SK-N-SH (cell line): ENCODE measurements around the gene CD86. TPM values are rescaled to one million over a fixed set of nuclear protein-coding genes. Genes with fewer than 3 reads are reported as not detected.

ENCODE experiments used
- CTCF ChIA-PET: fragments of 300-600, 350-600 bp; formaldehyde crosslinking; extraction: SDS; loops from one replicate; lab custom pipeline; 2021; lab: Yijun Ruan, JAX
- POLR2A ChIA-PET: fragments of 350-600 bp; sonication (Branson Sonifier 250); formaldehyde crosslinking; extraction: SDS; loops from one replicate; lab custom pipeline; 2020; ENCODE audit warnings: antibody characterized with exemption, inconsistent platforms; lab: Yijun Ruan, JAX
- DNase-seq: peaks from one replicate; pipeline ENCODE4 v3.0.0; 2012
- H2AFZ ChIP-seq: fragments of 200-600 bp; sonication (generic); 2 replicates; pipeline ENCODE4 v1.8.1; 2016; ENCODE audit warnings: antibody characterized with exemption, mild to moderate bottlenecking, low read depth
- H3F3A ChIP-seq: fragments of 200-600 bp; sonication (generic); replicated peaks from 2 replicates; pipeline ENCODE3; 2016; ENCODE audit warnings: antibody characterized with exemption, mild to moderate bottlenecking; ENCODE audit not compliant: insufficient read depth
- H3K27ac ChIP-seq, 2 experiments: fragments of 200-500 bp in 1 of 2; fragments of 200-600 bp in 1 of 2; sonication (Bioruptor generic) in 1 of 2; sonication (generic), shearing (Covaris generic) in 1 of 2; 2 replicates each; pipeline versions ENCODE4 v1.5.1 to v1.6.1; 2014 to 2016; ENCODE audit warnings: low read depth in 2 of 2, inconsistent platforms in 1 of 2, low read length in 1 of 2, mild to moderate bottlenecking in 1 of 2, mixed read lengths in 1 of 2
- H3K27me3 ChIP-seq: fragments of 200-600 bp; sonication (generic), shearing (Covaris generic); 2 replicates; pipeline ENCODE4 v1.6.1; 2016; ENCODE audit warnings: mixed run types; ENCODE audit not compliant: insufficient read depth
- H3K36me3 ChIP-seq, 2 experiments: fragments of 200-500 bp in 1 of 2; fragments of 200-600 bp in 1 of 2; sonication (Bioruptor generic) in 1 of 2; sonication (generic) in 1 of 2; replicated peaks in 1 of 2; 2 replicates each; pipeline versions ENCODE3 to v1.5.1; 2014 to 2016; ENCODE audit warnings: low read length in 1 of 2, mild to moderate bottlenecking in 1 of 2; ENCODE audit not compliant: insufficient read depth in 2 of 2, control insufficient read depth in 1 of 2
- H3K4me1 ChIP-seq, 2 experiments: fragments of 200-500 bp in 1 of 2; fragments of 200-600 bp in 1 of 2; sonication (Bioruptor generic) in 1 of 2; sonication (generic), shearing (Covaris generic) in 1 of 2; 2 replicates each; pipeline versions ENCODE4 v1.5.1 to v1.6.1; 2014 to 2016; ENCODE audit warnings: low read depth in 1 of 2, low read length in 1 of 2, mixed run types in 1 of 2; ENCODE audit not compliant: insufficient read depth in 2 of 2, control insufficient read depth in 1 of 2
- H3K4me2 ChIP-seq: fragments of 200-600 bp; sonication (generic), shearing (Covaris generic); 2 replicates; pipeline ENCODE4 v1.6.1; 2017; ENCODE audit warnings: mixed run types
- H3K4me3 ChIP-seq, 2 experiments: fragments of 200-500 bp in 1 of 2; fragments of 200-600 bp in 1 of 2; sonication (Bioruptor generic) in 1 of 2; sonication (generic), shearing (Covaris generic) in 1 of 2; 2 replicates each; pipeline versions ENCODE4 v1.5.1 to v1.8.1; 2014 to 2016; ENCODE audit warnings: low read depth in 2 of 2, inconsistent platforms in 1 of 2, low read length in 1 of 2, mild to moderate bottlenecking in 1 of 2, mixed read lengths in 1 of 2, moderate library complexity in 1 of 2
- H3K79me2 ChIP-seq: fragments of 200-600 bp; sonication (generic); 2 replicates; pipeline ENCODE4 v1.8.1; 2017; ENCODE audit warnings: mild to moderate bottlenecking; ENCODE audit not compliant: insufficient read depth
- H3K9ac ChIP-seq: fragments of 200-600 bp; sonication (generic); 2 replicates; pipeline ENCODE4 v1.6.1; 2017; ENCODE audit warnings: mixed run types
- H3K9me2 ChIP-seq: fragments of 200-600 bp; sonication (generic); 2 replicates; pipeline ENCODE4 v1.6.1; 2017; ENCODE audit warnings: mixed run types
- H3K9me3 ChIP-seq: fragments of 200-600 bp; sonication (generic); 2 replicates; pipeline ENCODE4 v1.6.1; 2017; ENCODE audit warnings: mixed run types, mild to moderate bottlenecking, moderate library complexity
- H4K20me1 ChIP-seq: fragments of 200-600 bp; sonication (generic); 2 replicates; pipeline ENCODE4 v1.6.1; 2017; ENCODE audit warnings: mild to moderate bottlenecking, mixed run types; ENCODE audit not compliant: insufficient read depth
- ELF1 ChIP-seq: IDR thresholded peaks from 2 replicates; pipeline ENCODE4 v1.4.0; 2012
- EP300 ChIP-seq, 2 experiments: IDR thresholded peaks; 2 replicates each; pipeline versions ENCODE4 v1.4.0 to v1.6.1; 2012; ENCODE audit warnings: borderline replicate concordance in 1 of 2, low read depth in 1 of 2, low read length in 1 of 2
- EZH2phosphoT487 ChIP-seq: fragments of 200-600 bp; sonication (generic); IDR thresholded peaks from 2 replicates; pipeline ENCODE4 v1.6.1; 2017; ENCODE audit warnings: low read depth, mixed run types, mild to moderate bottlenecking, antibody characterized with exemption, moderate library complexity, borderline replicate concordance
- FOXM1 ChIP-seq: IDR thresholded peaks from 2 replicates; pipeline ENCODE4 v1.4.0; 2012; ENCODE audit warnings: low read depth, mild to moderate bottlenecking
- GABPA ChIP-seq: IDR thresholded peaks from 2 replicates; pipeline ENCODE4 v1.4.0; 2012; ENCODE audit warnings: low read depth, mild to moderate bottlenecking
- JUND ChIP-seq: IDR thresholded peaks from 2 replicates; pipeline ENCODE4 v1.4.0; 2012
- MEF2A ChIP-seq: IDR thresholded peaks from 2 replicates; pipeline ENCODE4 v1.4.0; 2012; ENCODE audit warnings: low read depth, borderline replicate concordance
- NFIC ChIP-seq: IDR thresholded peaks from 2 replicates; pipeline ENCODE4 v1.4.0; 2012; ENCODE audit warnings: borderline replicate concordance
- RAD21 ChIP-seq: IDR thresholded peaks from 2 replicates; pipeline ENCODE4 v1.6.1; 2012; ENCODE audit warnings: mild to moderate bottlenecking, low read length
- RCOR1 ChIP-seq: fragments of 150-350 bp; IDR thresholded peaks from 2 replicates; pipeline ENCODE4 v1.6.1; 2017; ENCODE audit warnings: antibody characterized with exemption, low read length
- SIN3A ChIP-seq: IDR thresholded peaks from 2 replicates; pipeline ENCODE4 v1.6.1; 2012; ENCODE audit warnings: low read depth, mild to moderate bottlenecking, low read length, moderate library complexity, borderline replicate concordance
- SMC3 ChIP-seq: IDR thresholded peaks from 2 replicates; pipeline ENCODE4 v1.6.1; 2012; ENCODE audit warnings: low read depth, low read length, improper control_type of control experiment
- TAF1 ChIP-seq: IDR thresholded peaks from 2 replicates; pipeline ENCODE4 v1.6.1; 2012; ENCODE audit warnings: low read depth, mild to moderate bottlenecking, low read length, moderate library complexity, borderline replicate concordance
- TEAD4 ChIP-seq: IDR thresholded peaks from 2 replicates; pipeline ENCODE4 v1.4.0; 2012; ENCODE audit warnings: mild to moderate bottlenecking, borderline replicate concordance; ENCODE audit not compliant: insufficient read depth
- YY1 ChIP-seq: IDR thresholded peaks from 2 replicates; pipeline ENCODE4 v1.4.0; 2012; ENCODE audit warnings: low read depth, mild to moderate bottlenecking
- WGBS: methylation state at CpG from one replicate; pipeline ENCODE4 v1.1.6; 2017; ENCODE audit warnings: low lambda C conversion rate; 5-methylcytosine and 5-hydroxymethylcytosine counted together
- polyA plus RNA-seq, 3 experiments: library from polyadenylated mRNA; depleted of rRNA; stranded (reverse); fragments of >200 nt; gene quantifications; 2 replicates each; pipeline ENCODE4 v1.2.3, GENCODE V29; 2012
- TF ChIP-seq, protein P1 (sequence below): fragments of 200-600 bp; sonication (generic); IDR thresholded peaks from 2 replicates; pipeline ENCODE4 v1.6.1; 2017; ENCODE audit warnings: antibody characterized with exemption, mild to moderate bottlenecking, moderate library complexity
- TF ChIP-seq, protein P2 (sequence below): IDR thresholded peaks from 2 replicates; pipeline ENCODE4 v1.4.0; 2012; ENCODE audit warnings: low read depth, borderline replicate concordance
- TF ChIP-seq, protein P3 (sequence below): IDR thresholded peaks from 2 replicates; pipeline ENCODE4 v1.4.0; 2012; ENCODE audit warnings: low read depth, borderline replicate concordance
- TF ChIP-seq, protein P4 (sequence below): IDR thresholded peaks from 2 replicates; pipeline ENCODE4; 2012

The CD86 gene
- polyA plus RNA-seq, 1 of the 3 experiments (the other 2 are of a cell fraction), result not detected

DNA sequence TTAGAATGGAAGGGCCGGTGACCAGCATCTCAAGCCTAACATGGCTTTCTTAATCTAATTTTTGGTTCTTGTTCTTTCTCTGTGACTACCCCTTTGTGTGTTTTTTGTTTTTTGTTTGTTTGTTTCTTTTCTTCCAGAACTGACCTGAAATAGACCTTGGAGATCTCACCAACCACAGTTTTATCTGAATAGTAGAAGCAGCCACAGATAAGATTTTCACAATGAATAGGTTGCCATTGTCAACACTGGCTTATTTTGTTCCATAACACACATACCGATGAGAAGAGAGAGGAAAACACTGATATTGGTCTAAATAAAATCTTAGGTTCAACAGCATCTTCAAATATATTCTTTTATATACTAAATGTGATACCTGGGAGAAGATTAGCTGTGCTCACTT is 44.7 kb upstream of the CD86 start:
- Histone ChIP-seq H3F3A (no peaks in the 10 kb centered on the region), H3K4me2 (no peak overlapping the region), H3K9ac (no peak overlapping the region), H4K20me1 (no peaks in the 10 kb centered on the region), H3K4me3 (no peak overlapping the region), H3K36me3 (no peaks in the 10 kb centered on the region), H3K27ac (no peak overlapping the region), H3K9me2 (no peaks in the 10 kb centered on the region), H3K27me3 (peaks cover 3% of the 10 kb centered on the region; the same call in 1 of the 2 replicates), H3K9me3 (no peaks in the 10 kb centered on the region), H2AFZ (no peak overlapping the region), H3K79me2 (no peaks in the 10 kb centered on the region), H3K4me1 (no peaks in the 10 kb centered on the region)
- TF ChIP-seq, protein P1, sequence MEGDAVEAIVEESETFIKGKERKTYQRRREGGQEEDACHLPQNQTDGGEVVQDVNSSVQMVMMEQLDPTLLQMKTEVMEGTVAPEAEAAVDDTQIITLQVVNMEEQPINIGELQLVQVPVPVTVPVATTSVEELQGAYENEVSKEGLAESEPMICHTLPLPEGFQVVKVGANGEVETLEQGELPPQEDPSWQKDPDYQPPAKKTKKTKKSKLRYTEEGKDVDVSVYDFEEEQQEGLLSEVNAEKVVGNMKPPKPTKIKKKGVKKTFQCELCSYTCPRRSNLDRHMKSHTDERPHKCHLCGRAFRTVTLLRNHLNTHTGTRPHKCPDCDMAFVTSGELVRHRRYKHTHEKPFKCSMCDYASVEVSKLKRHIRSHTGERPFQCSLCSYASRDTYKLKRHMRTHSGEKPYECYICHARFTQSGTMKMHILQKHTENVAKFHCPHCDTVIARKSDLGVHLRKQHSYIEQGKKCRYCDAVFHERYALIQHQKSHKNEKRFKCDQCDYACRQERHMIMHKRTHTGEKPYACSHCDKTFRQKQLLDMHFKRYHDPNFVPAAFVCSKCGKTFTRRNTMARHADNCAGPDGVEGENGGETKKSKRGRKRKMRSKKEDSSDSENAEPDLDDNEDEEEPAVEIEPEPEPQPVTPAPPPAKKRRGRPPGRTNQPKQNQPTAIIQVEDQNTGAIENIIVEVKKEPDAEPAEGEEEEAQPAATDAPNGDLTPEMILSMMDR, result no peak
- TF ChIP-seq, protein P2, sequence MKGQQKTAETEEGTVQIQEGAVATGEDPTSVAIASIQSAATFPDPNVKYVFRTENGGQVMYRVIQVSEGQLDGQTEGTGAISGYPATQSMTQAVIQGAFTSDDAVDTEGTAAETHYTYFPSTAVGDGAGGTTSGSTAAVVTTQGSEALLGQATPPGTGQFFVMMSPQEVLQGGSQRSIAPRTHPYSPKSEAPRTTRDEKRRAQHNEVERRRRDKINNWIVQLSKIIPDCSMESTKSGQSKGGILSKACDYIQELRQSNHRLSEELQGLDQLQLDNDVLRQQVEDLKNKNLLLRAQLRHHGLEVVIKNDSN, result no peak
- TF ChIP-seq, protein P3, sequence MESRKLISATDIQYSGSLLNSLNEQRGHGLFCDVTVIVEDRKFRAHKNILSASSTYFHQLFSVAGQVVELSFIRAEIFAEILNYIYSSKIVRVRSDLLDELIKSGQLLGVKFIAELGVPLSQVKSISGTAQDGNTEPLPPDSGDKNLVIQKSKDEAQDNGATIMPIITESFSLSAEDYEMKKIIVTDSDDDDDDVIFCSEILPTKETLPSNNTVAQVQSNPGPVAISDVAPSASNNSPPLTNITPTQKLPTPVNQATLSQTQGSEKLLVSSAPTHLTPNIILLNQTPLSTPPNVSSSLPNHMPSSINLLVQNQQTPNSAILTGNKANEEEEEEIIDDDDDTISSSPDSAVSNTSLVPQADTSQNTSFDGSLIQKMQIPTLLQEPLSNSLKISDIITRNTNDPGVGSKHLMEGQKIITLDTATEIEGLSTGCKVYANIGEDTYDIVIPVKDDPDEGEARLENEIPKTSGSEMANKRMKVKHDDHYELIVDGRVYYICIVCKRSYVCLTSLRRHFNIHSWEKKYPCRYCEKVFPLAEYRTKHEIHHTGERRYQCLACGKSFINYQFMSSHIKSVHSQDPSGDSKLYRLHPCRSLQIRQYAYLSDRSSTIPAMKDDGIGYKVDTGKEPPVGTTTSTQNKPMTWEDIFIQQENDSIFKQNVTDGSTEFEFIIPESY, result no peak
- TF ChIP-seq MEF2A (no peak), JUND (no peak), NFIC (no peak), TAF1 (no peak), ELF1 (no peak), YY1 (no peak), SMC3 (no peak), RAD21 (no peak), GABPA (no peak), EP300 (IDR thresholded peaks at IDR 0.05; ENCODE audit: borderline replicate concordance in 1 of 2, low read depth in 1 of 2, low read length in 1 of 2) (no peak), TEAD4 (no peak), FOXM1 (no peak), SIN3A (no peak), RCOR1 (no peak), EZH2phosphoT487 (no peak)
- TF ChIP-seq, protein P4, sequence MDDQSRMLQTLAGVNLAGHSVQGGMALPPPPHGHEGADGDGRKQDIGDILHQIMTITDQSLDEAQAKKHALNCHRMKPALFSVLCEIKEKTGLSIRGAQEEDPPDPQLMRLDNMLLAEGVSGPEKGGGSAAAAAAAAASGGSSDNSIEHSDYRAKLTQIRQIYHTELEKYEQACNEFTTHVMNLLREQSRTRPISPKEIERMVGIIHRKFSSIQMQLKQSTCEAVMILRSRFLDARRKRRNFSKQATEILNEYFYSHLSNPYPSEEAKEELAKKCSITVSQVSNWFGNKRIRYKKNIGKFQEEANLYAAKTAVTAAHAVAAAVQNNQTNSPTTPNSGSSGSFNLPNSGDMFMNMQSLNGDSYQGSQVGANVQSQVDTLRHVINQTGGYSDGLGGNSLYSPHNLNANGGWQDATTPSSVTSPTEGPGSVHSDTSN, result no peak
- ChIA-PET CTCF (interaction anchor here (1.9 kb wide), 1 partner anchor 14 kb away, joined by 8 read pairs; no protein-coding TSS in a partner anchor), POLR2A (no interaction called here)
- 3% methylated on average over 2 of the region's 2 CpGs for WGBS
- DNase-seq, result no peak
